HepG2 (cell line): ENCODE data around the gene TMEM253. TPM values are rescaled to one million over a fixed set of nuclear protein-coding genes. Genes with fewer than 3 reads are reported as not detected.

Source experiments
- ARID4A ChIP-seq: sonication (generic); formaldehyde crosslinking; IDR thresholded peaks from 2 replicates; pipeline ENCODE4 v1.5.0; 2020; ENCODE audit warnings: mild to moderate bottlenecking, missing genetic modification reagents, borderline replicate concordance
- CC2D1A ChIP-seq: sonication (generic); formaldehyde crosslinking; IDR thresholded peaks from 2 replicates; pipeline ENCODE4 v1.8.1; 2023; ENCODE audit warnings: mild to moderate bottlenecking, missing genetic modification reagents
- CREM ChIP-seq, 2 experiments: sonication (generic) in 1 of 2; formaldehyde crosslinking in 1 of 2; IDR thresholded peaks; 2 replicates each; pipeline versions ENCODE4 v1.4.0 to v1.6.1; 2016 to 2020; ENCODE audit warnings: antibody characterized with exemption in 1 of 2, mild to moderate bottlenecking in 1 of 2, missing genetic modification reagents in 1 of 2
- FOXC1 ChIP-seq: sonication (generic); formaldehyde crosslinking; IDR thresholded peaks from 2 replicates; pipeline ENCODE4 v1.8.0; 2022; ENCODE audit warnings: mild to moderate bottlenecking, missing genetic modification reagents, borderline replicate concordance
- GATAD2A ChIP-seq: IDR thresholded peaks from 2 replicates; pipeline ENCODE4 v1.6.1; 2016
- RCOR2 ChIP-seq: IDR thresholded peaks from 2 replicates; pipeline ENCODE4 v1.6.1; 2016; ENCODE audit warnings: missing biosample characterization, missing genetic modification reagents
- RNF2 ChIP-seq: fragments of 450-650 bp; conservative IDR thresholded peaks from 2 replicates; pipeline ENCODE4 v1.6.1; 2016; ENCODE audit warnings: low read depth
- RXRB ChIP-seq: IDR thresholded peaks from 2 replicates; pipeline ENCODE4 v1.6.1; 2016; ENCODE audit warnings: borderline replicate concordance, missing genetic modification reagents, missing compliant biosample characterization
- SMC3 ChIP-seq: IDR thresholded peaks from 2 replicates; pipeline ENCODE4 v1.6.1; 2011; ENCODE audit warnings: low read length, improper control_type of control experiment
- SOX13 ChIP-seq, 3 experiments: fragments of 450-650 bp in 1 of 3; sonication (generic) in 1 of 3; formaldehyde crosslinking in 1 of 3; IDR thresholded peaks in 2 of 3; conservative IDR thresholded peaks in 1 of 3; 2 replicates each; pipeline versions ENCODE4 v1.5.0 to v1.6.1; 2016 to 2020; ENCODE audit warnings: antibody characterized with exemption in 1 of 3, mild to moderate bottlenecking in 1 of 3, missing compliant biosample characterization in 1 of 3, missing genetic modification reagents in 1 of 3, moderate library complexity in 1 of 3
- SSRP1 ChIP-seq: IDR thresholded peaks from 2 replicates; pipeline ENCODE4 v1.6.1; 2016; ENCODE audit warnings: control low read depth
- TCF12 ChIP-seq, 2 experiments: fragments of 450-650 bp in 1 of 2; sonication (generic) in 1 of 2; formaldehyde crosslinking in 1 of 2; IDR thresholded peaks; 2 replicates each; pipeline versions ENCODE4 v1.6.1 to v1.8.0; 2017 to 2022; ENCODE audit warnings: antibody characterized with exemption in 1 of 2, mild to moderate bottlenecking in 1 of 2, missing genetic modification reagents in 1 of 2, moderate library complexity in 1 of 2
- TFDP1 ChIP-seq: IDR thresholded peaks from 2 replicates; pipeline ENCODE4 v1.6.1; 2016; ENCODE audit warnings: missing compliant biosample characterization, missing genetic modification reagents, borderline replicate concordance
- ZFP37 ChIP-seq: sonication (generic); formaldehyde crosslinking; IDR thresholded peaks from 2 replicates; pipeline ENCODE4 v1.4.0; 2020; ENCODE audit warnings: missing genetic modification reagents, borderline replicate concordance
- ZFP90 ChIP-seq: sonication (generic); formaldehyde crosslinking; IDR thresholded peaks from 2 replicates; pipeline ENCODE4 v1.8.0; 2022; ENCODE audit warnings: missing genetic modification reagents, mild to moderate bottlenecking, inconsistent platforms, borderline replicate concordance
- ZNF256 ChIP-seq: sonication (generic); formaldehyde crosslinking; conservative IDR thresholded peaks from 2 replicates; pipeline ENCODE4 v1.4.0; 2020; ENCODE audit warnings: missing genetic modification reagents
- ZNF292 ChIP-seq: sonication (generic); formaldehyde crosslinking; IDR thresholded peaks from 2 replicates; pipeline ENCODE4 v1.8.1; 2022; ENCODE audit warnings: mild to moderate bottlenecking, low read depth, missing genetic modification reagents, borderline replicate concordance
- ZNF337 ChIP-seq: sonication (generic); formaldehyde crosslinking; IDR thresholded peaks from 2 replicates; pipeline ENCODE4 v1.5.1; 2020; ENCODE audit warnings: missing genetic modification reagents, low read depth, mild to moderate bottlenecking, borderline replicate concordance
- ZNF44 ChIP-seq: sonication (generic); formaldehyde crosslinking; IDR thresholded peaks from 2 replicates; pipeline ENCODE4 v1.5.1; 2020; ENCODE audit warnings: mild to moderate bottlenecking, missing genetic modification reagents
- ZNF468 ChIP-seq: sonication (generic); formaldehyde crosslinking; IDR thresholded peaks from 2 replicates; pipeline ENCODE4 v1.8.0; 2022; ENCODE audit warnings: mild to moderate bottlenecking, moderate library complexity, missing genetic modification reagents
- ZNF547 ChIP-seq: sonication (generic); formaldehyde crosslinking; IDR thresholded peaks from 2 replicates; pipeline ENCODE4 v1.5.1; 2020; ENCODE audit warnings: mild to moderate bottlenecking, missing genetic modification reagents
- ZSCAN30 ChIP-seq: sonication (generic); formaldehyde crosslinking; IDR thresholded peaks from 2 replicates; pipeline ENCODE4 v1.5.0; 2020; ENCODE audit warnings: mild to moderate bottlenecking, missing genetic modification reagents
- polyA plus RNA-seq, 8 experiments: library from polyadenylated mRNA; depleted of rRNA in 3 of 8; stranded (reverse) in 7 of 8; unstranded in 1 of 8; fragments of >200 nt; fragmentation: Illumina TruSeq in 4 of 8; extraction: Trizol in 4 of 8; gene quantifications; 2 replicates each; pipeline versions ENCODE4 v1.2.1 to v1.2.3, GENCODE V29; 2011 to 2016; ENCODE audit warnings: low read depth in 4 of 8, missing spikeins in 1 of 8, mixed read lengths in 1 of 8; ENCODE audit not compliant: insufficient read depth in 1 of 8
- total RNA-seq, 5 experiments: library from RNA; depleted of rRNA; stranded (reverse); fragments of >200 nt; fragmentation: Illumina TruSeq; extraction: Trizol; gene quantifications; 2 replicates each; pipeline ENCODE4 v1.2.3, GENCODE V29; 2016; ENCODE audit warnings: low read depth in 1 of 5
- TF ChIP-seq, protein P1 (sequence below): IDR thresholded peaks from 2 replicates; pipeline ENCODE4 v1.6.1; 2016; ENCODE audit warnings: missing compliant biosample characterization, missing genetic modification reagents, borderline replicate concordance

TMEM253 gene
- total and polyA plus RNA-seq, 2 of the 13 experiments (the other 11 are each of a cell fraction or from before 2014, with no cell fraction given): 0.29 to 0.45 TPM

- TF ChIP-seq RCOR2 (CRISPR knock-in tag) (0 out of 2 replicates have a peak, but pooled peaks have one; percentile 16), RXRB (peak; percentile 6; the same call in 1 of the 2 replicates), ZFP90 (CRISPR knock-in tag) (no peak), ZFP37 (CRISPR knock-in tag) (no peak), CC2D1A (CRISPR knock-in tag) (no peak), ZNF44 (CRISPR knock-in tag) (no peak; the same call in 1 of the 2 replicates), RNF2 (no peak), CREM (IDR thresholded peaks at IDR 0.05) (no peak), CREM (CRISPR knock-in tag; IDR thresholded peaks at IDR 0.05) (no peak), ZNF337 (CRISPR knock-in tag) (no peak; the same call in 1 of the 2 replicates), ZNF256 (CRISPR knock-in tag) (0 out of 2 replicates have a peak, but pooled peaks have one; percentile 5), ZNF547 (CRISPR knock-in tag) (peak; percentile 9), TFDP1 (CRISPR knock-in tag) (no peak), SMC3 (peak; percentile 74), ZSCAN30 (CRISPR knock-in tag) (0 out of 2 replicates have a peak, but pooled peaks have one; percentile 35), ARID4A (no peak; the same call in 1 of the 2 replicates), ZNF468 (CRISPR knock-in tag) (no peak), FOXC1 (CRISPR knock-in tag) (no peak; the same call in 1 of the 2 replicates), SSRP1 (CRISPR knock-in tag) (peak; percentile 75; the same call in 1 of the 2 replicates), ZNF292 (CRISPR knock-in tag) (peak; percentile 22; the same call in 1 of the 2 replicates), GATAD2A (CRISPR knock-in tag) (peak; percentile 69), SOX13 (IDR thresholded peaks at IDR 0.05) (peak; percentile 6; the same call in 1 of the 2 replicates), SOX13 (CRISPR knock-in tag; conservative IDR thresholded peaks at IDR 0.05 in 1 of 2, IDR thresholded peaks at IDR 0.05 in 1 of 2) (no peak; a peak in 1 of 4 replicates), TCF12 (IDR thresholded peaks at IDR 0.05) (no peak), TCF12 (CRISPR knock-in tag; IDR thresholded peaks at IDR 0.05) (peak; percentile 77; the same call in 1 of the 2 replicates)
- TF ChIP-seq, protein P1, sequence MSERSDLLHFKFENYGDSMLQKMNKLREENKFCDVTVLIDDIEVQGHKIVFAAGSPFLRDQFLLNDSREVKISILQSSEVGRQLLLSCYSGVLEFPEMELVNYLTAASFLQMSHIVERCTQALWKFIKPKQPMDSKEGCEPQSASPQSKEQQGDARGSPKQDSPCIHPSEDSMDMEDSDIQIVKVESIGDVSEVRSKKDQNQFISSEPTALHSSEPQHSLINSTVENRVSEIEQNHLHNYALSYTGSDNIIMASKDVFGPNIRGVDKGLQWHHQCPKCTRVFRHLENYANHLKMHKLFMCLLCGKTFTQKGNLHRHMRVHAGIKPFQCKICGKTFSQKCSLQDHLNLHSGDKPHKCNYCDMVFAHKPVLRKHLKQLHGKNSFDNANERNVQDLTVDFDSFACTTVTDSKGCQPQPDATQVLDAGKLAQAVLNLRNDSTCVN (CRISPR knock-in tag): peak; percentile 12; the same call in 1 of the 2 replicates
Observed at GRCh38 chr14:21104448-21105060, 3.7 kb downstream of the TMEM253 start (continued).
